SHP77 treated with DMSO at 0.1 percent for 48 hours (cell line): ENCODE results near the gene NEDD4L.
A peak's percentile ranks its signal among the peaks of the same experiment; 100 is the strongest.
"Not testable (repeated sequence)": the region's sequence is repeated elsewhere in the genome, so short reads cannot be mapped to it uniquely, and the experiment has no call there.

ENCODE experiments used
- DNase-seq: peaks from one replicate; lab custom pipeline; 2025; lab: John Stamatoyannopoulos, UW

Gene NEDD4L

DNA sequence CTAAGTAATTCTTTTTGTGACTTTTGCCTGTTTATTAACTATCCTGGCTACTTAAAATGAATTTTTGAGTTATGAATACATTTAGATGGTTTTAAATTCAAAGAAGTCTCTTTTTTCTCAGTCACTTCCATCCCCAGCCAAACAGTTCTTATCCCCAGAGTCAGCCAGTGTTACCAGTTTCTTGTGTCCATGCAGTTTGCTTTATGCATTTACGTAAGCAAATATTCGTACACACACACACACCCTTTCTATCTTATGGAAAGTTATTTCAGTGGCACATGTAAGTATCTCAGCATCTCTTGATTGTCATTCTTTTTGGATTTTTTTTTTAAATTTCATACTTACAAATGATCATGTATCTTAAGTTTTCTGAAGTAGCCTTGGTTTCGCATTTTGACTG, 113.2 kb downstream of the NEDD4L start:
- DNase-seq: no peak

DNA sequence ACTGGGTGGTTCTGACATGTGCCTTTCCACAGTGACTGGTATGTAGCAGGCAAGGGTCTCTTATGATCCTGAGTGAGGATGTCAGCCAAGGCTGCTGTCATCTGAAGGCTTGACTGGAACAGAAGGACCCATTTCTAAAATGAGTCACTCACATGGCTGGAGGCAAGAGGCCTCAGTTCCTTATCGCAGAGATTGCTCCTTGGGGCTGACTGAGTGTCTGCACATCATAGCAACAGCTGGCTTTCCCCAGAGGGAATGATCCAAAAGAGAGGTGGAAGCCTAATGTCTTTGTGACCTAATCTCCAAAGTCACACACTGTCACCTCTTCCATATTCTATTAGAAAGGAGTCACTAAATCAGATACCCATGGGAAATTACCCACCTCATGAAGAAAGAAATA, 114.0 kb downstream of the NEDD4L start:
- no peak for DNase-seq

DNA sequence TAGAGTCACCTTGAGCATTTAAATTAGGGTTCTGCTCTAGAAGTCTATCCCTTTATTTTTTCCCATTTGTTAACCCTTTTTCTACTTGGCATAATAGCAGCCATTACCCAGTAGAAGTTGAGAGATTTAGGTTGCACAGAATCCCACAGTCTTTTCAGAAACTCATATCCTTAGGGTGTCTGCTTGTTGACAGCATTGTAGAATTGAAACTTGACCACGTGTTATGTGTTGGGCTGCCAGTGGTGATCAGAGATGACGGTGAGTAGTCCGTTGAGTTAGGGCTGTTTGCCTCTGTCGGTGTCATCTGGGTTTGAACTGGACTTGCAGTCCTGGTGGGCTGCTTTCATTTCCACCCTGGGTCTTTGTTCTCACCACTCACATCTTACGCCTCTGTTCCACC, 114.4 kb downstream of the NEDD4L start:
- DNase-seq: no peak

DNA sequence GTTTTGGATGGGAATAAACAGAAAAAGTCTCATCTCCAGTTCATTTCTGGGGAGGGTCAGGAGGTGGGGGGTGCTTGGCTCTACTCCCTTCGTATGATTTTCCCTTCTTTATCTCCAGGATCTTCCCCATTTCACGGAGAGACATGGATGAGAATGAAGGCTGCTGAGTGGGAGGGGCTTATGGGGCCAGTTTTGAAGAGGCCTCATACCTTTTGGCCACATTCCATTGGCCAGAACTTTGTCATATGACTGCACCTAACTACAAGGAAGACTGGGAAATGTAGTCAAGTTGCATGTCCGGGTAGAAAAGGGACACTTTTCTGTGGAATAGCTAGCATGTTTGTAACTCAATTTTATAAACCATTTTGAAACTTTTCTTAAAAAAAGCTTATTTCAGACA, 117.6 kb downstream of the NEDD4L start:
- no peak for DNase-seq

DNA sequence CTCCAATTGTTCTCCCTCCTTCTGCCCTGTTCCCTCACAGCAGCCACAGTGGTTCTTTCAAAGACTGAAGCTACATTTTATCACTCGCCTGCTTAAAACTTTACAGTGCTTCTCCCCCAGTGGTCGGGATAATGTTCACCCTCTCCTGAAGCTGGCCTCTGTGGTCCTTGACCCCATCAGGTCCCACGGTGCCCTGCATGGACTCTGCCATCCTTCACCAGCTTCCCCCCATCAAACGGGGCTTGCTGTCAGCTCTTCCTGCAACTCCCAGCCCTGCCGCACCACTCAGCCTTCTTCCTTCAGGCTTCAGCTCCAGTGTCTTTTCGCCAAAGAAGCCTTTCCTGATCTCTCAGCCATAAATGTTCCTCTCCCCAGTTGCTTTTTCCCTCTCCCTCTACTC, 118.1 kb downstream of the NEDD4L start:
- no peak for DNase-seq

DNA sequence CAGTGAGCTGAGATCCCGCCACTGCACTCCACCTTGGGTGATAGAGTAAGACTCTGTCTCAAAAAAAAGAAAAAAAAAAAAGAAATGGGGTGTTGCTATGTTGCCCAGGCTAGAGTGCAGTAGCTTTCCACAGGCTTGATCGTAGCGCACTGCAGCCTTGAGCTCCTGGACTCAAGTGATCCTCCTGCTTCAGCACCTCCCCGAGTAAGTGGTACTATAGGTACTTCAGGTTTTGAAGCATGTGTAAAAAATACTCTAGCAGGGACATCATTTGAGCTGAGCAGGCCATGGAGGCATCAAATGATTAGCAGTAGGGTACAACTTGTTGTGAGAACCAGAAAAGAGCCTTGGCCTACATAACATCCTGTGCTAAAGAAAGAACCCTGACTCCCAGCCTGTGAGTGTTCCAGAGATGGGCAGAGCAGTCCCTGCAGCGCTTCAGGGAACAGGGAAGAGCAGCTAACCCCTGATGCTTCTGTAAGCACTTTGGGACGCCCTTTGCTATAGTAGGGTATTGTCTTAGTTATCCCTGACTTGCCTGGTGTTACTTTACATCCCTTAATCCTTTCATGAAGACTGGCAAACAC, 119.1 kb downstream of the NEDD4L start:
- DNase-seq: no peak

DNA sequence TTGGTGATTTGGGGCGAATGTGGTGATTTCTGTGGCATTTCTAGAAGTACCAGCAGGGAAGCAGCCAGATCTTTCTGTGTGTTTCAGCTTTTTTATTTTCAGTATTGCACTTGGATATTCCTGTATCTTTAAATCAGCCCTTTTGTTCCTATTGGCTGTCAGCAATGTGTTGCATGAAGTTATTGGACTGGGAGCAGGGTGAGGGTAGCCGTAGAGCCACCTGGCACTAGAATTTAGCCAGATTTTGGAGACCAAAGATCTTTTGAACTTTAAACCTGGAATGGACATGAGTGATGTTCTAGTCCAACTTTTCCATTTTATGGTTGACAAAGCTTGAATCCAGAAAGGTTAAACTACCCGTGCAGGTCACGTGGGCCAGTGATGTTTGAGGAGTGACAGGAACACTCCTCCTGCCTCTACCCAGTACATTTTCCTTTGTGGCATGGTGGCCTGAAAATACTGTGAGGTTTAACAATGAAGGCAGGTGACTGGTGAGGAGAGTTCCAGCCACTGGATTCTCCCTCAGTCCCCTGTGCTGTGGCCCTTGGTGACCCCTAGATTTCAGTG, 122.3 kb downstream of the NEDD4L start:
- no peak for DNase-seq

DNA sequence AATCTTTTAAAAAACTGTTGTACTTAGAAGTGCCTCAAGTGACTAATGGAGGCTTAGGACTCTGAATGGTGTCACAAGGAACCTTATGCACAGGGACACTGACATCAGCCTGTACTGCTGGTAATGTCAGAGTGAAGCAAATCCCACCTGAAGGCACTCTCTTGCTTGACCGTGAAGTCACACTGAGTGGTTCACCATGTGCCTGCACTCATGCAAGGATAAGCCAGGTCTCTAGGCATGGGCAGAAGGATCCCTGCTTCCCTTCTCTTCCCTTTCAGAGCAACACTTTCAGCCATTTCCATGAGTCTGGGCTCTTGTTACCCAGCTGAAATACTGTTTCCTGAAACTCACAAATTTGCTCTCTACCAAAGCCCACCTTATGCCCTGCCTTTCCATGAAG, 123.0 kb downstream of the NEDD4L start:
- no peak for DNase-seq

DNA sequence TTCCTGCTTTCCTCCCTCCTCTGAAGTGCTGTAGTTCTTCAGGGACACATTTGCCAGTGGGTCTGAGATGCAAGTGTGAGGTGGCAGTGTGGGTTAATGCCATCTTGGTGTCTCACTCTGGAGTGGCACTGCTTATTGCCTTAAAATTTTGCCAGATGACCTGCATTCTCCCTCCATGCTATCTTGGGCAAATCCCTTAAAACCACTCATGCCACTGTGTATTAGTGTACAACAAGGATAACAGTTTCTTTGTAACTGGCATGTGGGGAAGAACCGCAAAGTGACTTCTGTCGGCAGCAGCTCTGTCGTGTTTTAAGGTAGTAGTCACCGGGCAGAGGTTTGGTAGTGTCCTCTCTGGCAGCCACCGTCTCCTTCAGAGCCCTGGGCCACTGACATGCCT, 124.2 kb downstream of the NEDD4L start:
- no peak for DNase-seq

DNA sequence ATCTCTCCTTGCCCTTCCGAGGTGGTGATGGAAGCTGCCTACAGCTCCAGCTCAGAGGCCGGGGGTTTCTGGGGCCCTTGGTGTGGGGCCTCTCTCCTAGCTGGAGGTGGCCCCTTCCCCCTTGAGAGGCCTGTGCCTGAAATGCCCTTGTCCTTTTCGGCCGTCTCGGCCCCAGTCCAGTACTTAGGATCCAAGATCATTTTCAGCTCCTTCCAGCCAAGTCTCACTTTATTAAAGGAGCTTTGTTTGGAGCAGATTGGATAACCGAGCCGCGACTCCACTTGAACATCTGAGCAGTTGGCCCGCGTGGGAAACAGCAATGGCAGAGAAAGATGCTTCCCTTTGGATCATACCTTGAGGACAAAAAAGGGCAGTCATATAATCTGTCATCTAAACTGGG, 125.0 kb downstream of the NEDD4L start:
- no peak for DNase-seq

DNA sequence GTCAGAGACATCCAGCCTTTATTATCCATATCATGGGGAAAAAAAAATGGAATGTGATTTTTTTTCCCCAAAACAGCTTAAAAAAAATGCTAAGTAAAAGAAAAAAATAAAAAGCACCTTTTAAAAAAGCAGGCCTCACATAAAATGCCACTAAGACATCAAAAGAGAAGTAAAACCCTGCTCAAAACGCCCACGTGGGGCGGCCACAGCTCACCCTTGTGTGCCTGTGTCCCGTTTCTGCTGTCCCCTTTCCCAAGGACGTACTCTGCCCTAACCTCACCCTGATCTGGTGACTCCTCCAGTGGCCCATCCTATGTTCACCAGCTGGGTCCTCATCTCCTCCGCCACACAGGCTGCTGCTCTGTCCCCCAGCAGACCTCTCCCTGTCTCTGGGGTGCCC, 125.4 kb downstream of the NEDD4L start:
- no peak for DNase-seq

DNA sequence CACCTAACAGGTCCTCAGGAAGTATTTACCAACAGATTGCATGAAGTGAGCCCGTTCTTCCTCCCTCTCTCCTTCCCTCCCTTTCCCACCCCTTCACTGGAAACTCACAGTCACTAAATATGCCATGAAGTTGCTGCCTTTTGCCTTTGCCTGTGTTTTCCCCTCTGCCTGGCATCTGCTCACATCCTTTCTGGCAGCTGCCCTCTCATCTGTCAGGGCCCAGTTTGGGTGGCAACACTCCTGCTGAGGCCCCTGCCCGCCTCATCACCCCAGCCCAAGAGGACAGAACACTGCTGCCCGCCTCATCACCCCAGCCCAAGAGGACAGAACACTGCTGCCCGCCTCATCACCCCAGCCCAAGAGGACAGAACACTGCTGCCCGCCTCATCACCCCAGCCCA, 126.0 kb downstream of the NEDD4L start:
- DNase-seq: not testable (repeated sequence)

DNA sequence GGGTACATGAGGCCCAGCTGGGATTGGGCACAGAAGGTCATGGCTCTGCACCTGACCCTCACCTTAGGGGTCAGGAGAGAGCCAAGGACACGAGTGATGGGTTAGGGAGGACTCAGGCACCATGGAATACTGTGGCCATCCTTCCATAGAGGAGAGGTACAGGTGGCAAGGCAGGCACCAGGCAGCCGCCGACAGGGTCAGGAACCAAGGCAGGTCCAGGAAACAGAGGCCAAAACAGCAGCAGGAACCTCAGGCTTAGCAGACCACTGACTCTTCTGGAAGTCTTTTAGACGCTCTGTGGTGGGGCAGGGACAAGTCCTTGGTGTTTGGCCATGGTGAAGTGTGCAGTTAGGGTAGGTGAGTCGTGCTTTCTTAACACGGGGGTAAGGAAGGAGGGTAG, 128.0 kb downstream of the NEDD4L start:
- no peak for DNase-seq

DNA sequence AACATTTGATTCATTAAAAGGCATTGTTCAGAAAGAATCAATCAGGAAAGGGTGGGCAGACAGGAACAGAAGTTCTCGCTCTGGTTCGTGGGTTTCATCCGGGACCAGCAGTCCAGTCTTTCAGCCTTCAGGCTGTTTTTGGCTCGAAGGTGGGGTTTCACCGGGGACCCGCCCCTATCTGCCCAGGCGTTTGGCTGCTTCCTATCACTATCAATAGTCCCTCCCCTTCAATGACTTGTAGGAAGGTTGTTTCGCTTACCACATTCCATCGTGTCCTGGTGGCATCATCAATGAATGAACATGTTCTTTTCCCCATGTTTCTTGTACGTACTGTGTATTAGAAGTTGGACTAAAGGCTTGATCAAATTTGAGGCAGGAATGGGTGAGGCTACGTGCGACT, 130.3 kb downstream of the NEDD4L start:
- no peak for DNase-seq

DNA sequence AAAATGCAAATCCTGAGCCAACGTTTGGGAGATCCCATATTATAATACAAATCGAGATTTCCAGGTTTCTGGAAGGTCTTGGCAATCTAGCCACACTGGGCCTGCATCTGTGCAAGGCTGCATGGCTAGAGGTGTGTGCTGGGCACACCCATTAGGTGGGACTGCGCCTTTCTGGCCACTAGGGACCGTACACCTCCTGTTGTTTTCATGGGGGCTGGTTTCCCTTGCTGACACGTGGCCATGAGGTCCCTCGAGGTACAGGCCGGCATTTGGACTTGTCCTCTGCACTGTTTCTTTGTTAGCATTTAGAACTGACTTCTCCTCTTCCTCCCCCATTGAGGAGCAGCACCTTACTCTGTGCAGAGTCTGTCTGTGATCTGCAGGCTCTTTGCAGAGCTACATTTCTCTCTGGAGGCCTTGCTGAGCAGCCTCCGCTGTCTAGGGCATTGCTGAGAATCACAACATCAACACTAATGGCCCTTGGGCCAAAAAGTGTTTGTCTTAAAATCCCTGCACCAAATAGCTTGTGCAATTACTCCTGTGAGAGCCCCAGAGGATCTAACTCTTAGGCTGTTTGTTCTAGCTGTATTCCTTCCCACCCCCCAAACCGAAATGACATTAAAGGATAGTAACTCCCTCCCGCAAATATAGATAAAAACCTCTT, 131.2 kb downstream of the NEDD4L start:
- no peak for DNase-seq

DNA sequence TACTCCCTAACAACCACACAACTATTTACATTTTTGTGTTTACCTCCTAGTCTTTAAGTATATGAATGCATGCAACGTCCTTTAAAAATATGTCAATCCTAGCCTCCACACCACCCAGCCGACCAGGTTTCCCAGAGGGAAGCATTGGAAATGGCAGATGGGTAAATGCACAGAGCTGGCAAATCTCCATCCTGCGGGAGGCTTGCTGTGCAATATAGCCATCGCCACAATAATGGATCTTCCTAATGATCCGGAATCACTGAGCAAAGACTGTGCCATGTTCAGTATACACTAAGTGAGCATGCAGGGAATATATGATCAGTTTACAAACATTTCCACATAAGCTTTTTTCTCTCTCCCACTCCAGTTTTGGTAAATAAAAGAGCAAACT, 131.8 kb downstream of the NEDD4L start:
- no peak for DNase-seq

DNA sequence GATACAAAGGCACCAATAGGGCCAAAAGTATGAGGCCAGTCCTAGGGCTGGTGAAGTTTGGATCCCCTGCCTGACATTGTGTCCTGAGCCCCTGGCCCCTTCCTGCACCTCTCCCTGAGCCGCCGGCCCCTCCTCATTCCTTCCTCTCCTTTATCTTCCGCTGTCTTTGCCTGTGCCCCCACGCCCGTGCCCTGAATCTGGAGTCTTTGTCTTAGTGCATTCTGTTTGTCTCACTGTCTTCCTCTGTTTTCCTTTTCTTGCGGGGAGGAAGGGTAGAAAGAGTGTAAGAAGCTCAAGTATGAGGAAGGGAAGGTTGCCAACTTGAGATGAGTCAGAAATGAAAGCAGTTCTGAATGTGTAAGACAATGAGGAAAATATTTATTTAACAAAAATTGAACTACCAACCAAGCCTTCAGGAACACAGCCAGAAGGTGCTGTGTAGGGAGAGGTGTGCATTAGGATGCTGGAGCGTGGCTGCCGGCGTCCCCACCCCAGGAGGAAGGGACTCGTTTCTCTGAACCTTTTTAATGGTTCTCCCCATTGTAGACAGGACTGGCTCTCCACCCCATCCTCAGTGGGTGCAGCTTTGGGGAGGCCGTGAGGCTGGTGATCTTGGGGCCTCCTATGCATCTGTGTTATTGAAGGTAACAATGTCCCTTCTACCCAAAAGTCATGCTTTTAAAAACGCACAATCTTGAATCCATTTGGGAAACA, 133.1 kb downstream of the NEDD4L start:
- DNase-seq: no peak

DNA sequence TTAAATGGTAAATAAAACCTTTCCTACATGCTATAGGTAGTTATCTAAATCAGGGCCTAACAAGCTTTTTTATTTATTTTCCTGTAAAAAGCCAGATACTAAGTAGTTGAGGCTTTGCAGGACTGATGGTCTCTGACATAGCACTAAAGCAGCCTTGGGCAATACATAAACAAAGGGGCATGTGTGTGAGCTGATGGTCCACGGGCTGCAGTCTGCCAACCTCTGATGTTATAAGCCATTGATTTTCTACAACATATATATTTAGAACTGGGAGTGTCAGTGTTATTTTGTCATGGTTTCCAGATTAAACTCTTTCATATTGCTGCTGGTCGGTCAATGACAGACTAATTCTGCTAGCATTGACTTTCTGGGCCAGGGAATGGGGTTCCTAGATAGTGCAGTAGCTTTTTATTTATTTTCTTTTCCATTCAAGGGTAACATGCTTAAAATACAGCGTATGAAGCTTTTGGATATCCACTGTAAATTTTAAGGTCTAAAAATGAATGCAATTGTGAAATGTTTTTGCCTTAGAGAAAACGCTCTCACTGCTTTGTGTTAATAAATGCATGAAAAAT, 134.0 kb downstream of the NEDD4L start:
- no peak for DNase-seq

DNA sequence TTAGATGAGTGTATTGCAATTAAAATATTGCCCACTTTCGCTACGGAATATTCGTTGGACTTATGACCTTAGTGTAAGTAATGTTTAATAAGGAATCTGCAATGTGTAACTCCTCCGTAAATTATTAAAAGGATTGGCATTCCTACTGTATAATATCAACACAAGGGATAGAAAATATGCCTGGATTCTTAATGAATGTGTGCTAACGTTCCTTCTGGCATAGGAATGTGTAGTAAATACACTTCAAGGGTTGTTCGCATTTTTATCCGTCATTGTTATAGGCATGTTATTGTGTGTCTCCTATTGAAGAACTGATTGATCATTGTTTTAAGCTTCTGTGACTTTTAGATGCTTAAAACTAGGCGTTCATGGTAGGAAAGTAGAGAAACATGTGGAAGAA, 134.5 kb downstream of the NEDD4L start:
- no peak for DNase-seq

DNA sequence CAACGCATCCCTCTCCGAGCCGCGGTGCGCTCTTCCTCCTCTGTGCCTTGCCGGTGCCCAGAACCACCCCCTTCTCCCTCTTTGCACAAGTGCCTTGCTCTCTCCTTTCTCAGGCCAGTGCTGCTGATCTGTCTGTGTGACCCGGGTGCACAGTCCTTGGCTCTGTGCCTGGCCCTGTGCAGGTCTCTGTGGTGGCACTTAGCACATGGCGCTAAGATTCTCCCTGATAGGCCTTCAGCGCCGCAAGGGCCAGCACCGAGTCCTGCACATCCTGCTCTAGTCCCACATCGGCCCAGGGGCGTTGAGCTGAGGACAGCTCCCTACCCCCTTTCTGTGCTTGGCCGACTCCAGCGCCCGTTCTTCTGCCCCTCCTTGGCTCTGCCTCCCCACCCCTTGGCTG, 136.1 kb downstream of the NEDD4L start:
- DNase-seq: no peak

DNA sequence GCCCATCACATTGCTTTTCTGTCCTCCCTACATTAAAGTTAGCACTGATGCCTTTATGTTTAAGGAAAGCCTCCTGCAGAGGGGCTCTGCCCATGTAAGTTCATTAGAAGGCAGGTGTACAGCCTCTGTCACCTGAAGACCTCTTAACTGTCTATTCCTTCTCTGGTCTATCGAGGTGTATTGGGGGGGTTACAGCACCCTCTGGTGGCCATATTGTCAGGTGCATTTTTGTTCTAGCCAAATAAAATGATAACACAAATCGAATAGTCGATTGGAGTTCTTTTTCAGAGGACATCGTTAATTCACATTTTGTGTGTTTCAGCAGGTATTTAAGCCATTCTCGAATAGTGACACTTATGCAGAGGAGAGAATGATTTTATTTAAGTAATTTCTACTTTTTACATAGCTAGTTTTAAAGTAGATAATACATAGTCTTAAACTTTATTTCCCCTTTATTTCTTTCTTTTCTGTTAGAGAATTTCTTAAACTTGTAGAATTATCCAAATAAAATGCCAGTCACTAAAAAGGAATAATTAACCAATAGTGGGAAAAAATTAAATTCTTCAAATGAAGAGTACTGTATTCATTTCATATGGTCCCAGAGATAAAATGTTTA, 136.8 kb downstream of the NEDD4L start:
- DNase-seq: peak; percentile 21

DNA sequence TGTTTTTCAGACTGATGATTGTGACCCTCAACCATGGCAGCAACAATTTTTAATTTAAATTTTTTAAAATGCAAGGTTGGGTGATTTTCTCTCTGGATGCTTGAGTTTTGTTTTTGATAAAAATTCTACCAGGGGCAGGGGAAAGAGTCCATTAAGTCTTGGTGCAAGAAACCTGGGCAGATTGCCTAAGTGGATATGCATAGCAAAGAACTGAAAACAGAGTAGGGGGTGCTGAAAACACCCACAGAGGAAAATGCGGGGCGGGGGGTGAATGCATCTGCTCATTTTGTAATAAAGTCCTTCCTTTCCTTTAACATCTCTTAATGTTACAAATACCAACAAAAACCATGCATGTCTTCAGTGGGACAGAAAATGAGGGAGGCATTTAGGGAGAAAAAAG, 138.0 kb downstream of the NEDD4L start:
- DNase-seq: no peak

DNA sequence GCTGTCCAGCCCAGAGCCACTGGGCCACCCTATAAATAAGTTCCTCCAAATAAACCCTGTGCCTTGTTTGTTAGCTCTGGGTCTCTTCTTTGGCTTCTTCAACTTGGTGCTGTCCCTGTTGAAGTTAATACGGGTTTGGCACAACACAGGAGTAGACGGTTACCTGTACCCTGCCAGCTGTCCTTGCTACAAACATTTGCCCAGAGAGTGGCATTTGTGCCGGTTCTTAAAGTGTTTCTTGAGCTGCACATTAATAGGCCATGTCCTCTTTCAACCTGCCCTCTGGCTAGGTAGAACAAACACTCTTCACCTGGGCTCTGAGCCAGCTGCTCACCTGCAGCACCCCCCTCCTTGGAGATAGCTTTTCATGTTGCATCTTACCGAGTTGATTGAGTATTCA, 139.2 kb downstream of the NEDD4L start:
- DNase-seq: no peak
